Vein endothelial cell (primary cell): Measurements from ENCODE around the gene GAGE12E. TPM values are rescaled to one million over a fixed set of nuclear protein-coding genes. Genes with fewer than 3 reads are reported as not detected.

ENCODE experiments used
- small RNA-seq: library from RNA; depleted of rRNA; stranded (forward); fragments of <200 nt; gene quantifications from one replicate; pipeline ENCODE3, GENCODE V24; 2012
- total RNA-seq: library from RNA; depleted of rRNA; stranded (reverse); fragments of >200 nt; gene quantifications from 2 replicates; pipeline ENCODE4 v1.2.3, GENCODE V29; 2012

Gene GAGE12E, protein sequence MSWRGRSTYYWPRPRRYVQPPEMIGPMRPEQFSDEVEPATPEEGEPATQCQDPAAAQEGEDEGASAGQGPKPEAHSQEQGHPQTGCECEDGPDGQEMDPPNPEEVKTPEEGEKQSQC
- total RNA-seq, result not detected in 2 replicates

DNA sequence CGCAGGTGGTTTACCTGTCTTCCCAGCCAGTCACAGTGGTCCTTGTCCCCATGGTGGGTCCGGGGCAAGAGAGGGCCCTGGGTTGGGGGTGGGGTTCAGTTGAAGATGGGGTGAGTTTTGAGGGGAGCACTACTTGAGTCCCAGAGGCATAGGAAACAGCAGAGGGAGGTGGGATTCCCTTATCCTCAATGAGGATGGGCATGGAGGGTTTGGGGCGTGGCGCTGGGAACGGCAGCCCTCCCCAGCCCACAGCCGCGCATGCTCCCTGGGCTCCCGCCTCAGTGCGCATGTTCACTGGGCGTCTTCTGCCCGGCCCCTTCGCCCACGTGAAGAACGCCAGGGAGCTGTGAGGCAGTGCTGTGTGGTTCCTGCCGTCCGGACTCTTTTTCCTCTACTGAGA is at the start of gene GAGE12E:
Gene GAGE12E (plus strand): TSS at position 301 of the 400 bp plus-strand sequence. CDS start 1,155 bp downstream, outside the sequence.

GRCh38 chrX:49531877-49532276 is 19.2 kb upstream of the GAGE12E start, which contains the start of gene GAGE12C:
Gene GAGE12C (plus strand): TSS chrX:49532177. CDS start chrX:49533332, 1,155 bp downstream.

DNA sequence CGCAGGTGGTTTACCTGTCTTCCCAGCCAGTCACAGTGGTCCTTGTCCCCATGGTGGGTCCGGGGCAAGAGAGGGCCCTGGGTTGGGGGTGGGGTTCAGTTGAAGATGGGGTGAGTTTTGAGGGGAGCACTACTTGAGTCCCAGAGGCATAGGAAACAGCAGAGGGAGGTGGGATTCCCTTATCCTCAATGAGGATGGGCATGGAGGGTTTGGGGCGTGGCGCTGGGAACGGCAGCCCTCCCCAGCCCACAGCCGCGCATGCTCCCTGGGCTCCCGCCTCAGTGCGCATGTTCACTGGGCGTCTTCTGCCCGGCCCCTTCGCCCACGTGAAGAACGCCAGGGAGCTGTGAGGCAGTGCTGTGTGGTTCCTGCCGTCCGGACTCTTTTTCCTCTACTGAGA is 9.7 kb upstream of the GAGE12E start, which contains the start of gene GAGE12D:
Gene GAGE12D (plus strand): TSS at position 301 of the 400 bp plus-strand sequence. CDS start 1,155 bp downstream, outside the sequence.

DNA sequence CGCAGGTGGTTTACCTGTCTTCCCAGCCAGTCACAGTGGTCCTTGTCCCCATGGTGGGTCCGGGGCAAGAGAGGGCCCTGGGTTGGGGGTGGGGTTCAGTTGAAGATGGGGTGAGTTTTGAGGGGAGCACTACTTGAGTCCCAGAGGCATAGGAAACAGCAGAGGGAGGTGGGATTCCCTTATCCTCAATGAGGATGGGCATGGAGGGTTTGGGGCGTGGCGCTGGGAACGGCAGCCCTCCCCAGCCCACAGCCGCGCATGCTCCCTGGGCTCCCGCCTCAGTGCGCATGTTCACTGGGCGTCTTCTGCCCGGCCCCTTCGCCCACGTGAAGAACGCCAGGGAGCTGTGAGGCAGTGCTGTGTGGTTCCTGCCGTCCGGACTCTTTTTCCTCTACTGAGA is 9.5 kb downstream of the GAGE12E start, which contains the start of gene GAGE12F:
Gene GAGE12F (plus strand): TSS at position 301 of the 400 bp plus-strand sequence. CDS start 1,155 bp downstream, outside the sequence.

DNA sequence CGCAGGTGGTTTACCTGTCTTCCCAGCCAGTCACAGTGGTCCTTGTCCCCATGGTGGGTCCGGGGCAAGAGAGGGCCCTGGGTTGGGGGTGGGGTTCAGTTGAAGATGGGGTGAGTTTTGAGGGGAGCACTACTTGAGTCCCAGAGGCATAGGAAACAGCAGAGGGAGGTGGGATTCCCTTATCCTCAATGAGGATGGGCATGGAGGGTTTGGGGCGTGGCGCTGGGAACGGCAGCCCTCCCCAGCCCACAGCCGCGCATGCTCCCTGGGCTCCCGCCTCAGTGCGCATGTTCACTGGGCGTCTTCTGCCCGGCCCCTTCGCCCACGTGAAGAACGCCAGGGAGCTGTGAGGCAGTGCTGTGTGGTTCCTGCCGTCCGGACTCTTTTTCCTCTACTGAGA is 19.0 kb downstream of the GAGE12E start, which contains the start of gene GAGE12G:
Gene GAGE12G (plus strand): TSS at position 301 of the 400 bp plus-strand sequence. CDS start 1,155 bp downstream, outside the sequence.

DNA sequence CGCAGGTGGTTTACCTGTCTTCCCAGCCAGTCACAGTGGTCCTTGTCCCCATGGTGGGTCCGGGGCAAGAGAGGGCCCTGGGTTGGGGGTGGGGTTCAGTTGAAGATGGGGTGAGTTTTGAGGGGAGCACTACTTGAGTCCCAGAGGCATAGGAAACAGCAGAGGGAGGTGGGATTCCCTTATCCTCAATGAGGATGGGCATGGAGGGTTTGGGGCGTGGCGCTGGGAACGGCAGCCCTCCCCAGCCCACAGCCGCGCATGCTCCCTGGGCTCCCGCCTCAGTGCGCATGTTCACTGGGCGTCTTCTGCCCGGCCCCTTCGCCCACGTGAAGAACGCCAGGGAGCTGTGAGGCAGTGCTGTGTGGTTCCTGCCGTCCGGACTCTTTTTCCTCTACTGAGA is 28.6 kb downstream of the GAGE12E start, which contains the start of gene GAGE12H:
Gene GAGE12H (plus strand): TSS at position 301 of the 400 bp plus-strand sequence. CDS start 1,155 bp downstream, outside the sequence.

GRCh38 chrX:49589196-49589595 is 38.1 kb downstream of the GAGE12E start, which contains the start of gene GAGE2A:
Gene GAGE2A (plus strand): TSS chrX:49589496. CDS start chrX:49590651, 1,155 bp downstream.

GRCh38 chrX:49598720-49599119 is 47.6 kb downstream of the GAGE12E start, which contains the start of gene GAGE1:
Gene GAGE1 (plus strand): TSS chrX:49599020. CDS start chrX:49600175, 1,155 bp downstream.

Small RNA genes lying within 50 kb of the gene (small RNA-seq; reads per million reads assigned to genes)
- not detected for gene GAGE12B

Other genes starting within 250 kb of the GAGE12E start
- gene GAGE10, start 247.6 kb upstream of the GAGE12E start, total RNA-seq, result not detected in 2 replicates
- gene GAGE12J, start 229.3 kb upstream of the GAGE12E start, total RNA-seq, result not detected in 2 replicates
- not detected in 2 replicates for gene GAGE13, start 219.7 kb upstream of the GAGE12E start, total RNA-seq
- not detected in 2 replicates for gene GAGE12C, start 19.1 kb upstream of the GAGE12E start, total RNA-seq
- gene GAGE12D, start 9.6 kb upstream of the GAGE12E start, total RNA-seq, result not detected in 2 replicates
- not detected in 2 replicates for gene GAGE12F, start 9.6 kb downstream of the GAGE12E start, total RNA-seq
- not detected in 2 replicates for gene GAGE12G, start 19.1 kb downstream of the GAGE12E start, total RNA-seq
- not detected in 2 replicates for gene GAGE12H, start 28.7 kb downstream of the GAGE12E start, total RNA-seq
- not detected in 2 replicates for gene GAGE2A, start 38.2 kb downstream of the GAGE12E start, total RNA-seq
- gene GAGE1, start 47.7 kb downstream of the GAGE12E start, total RNA-seq, result not detected in 2 replicates
- not detected in 2 replicates for gene PAGE1, start 144.7 kb downstream of the GAGE12E start, total RNA-seq